HEK293T (cell line): ENCODE measurements around the gene MROH8.
"Not testable (repeated sequence)": the region's sequence is repeated elsewhere in the genome, so short reads cannot be mapped to it uniquely, and the experiment has no call there.

Experiments used
- CTCF ChIA-PET: fragments of 350-600 bp; formaldehyde crosslinking; extraction: SDS; loops from one replicate; lab custom pipeline; 2021; ENCODE audit warnings: antibody characterized with exemption, inconsistent platforms; lab: Yijun Ruan, JAX
- POLR2A ChIA-PET: fragments of 350-600 bp; formaldehyde crosslinking; extraction: SDS; loops from one replicate; lab custom pipeline; 2020; ENCODE audit warnings: antibody characterized with exemption, inconsistent platforms; lab: Yijun Ruan, JAX
- DNase-seq: peaks from one replicate; pipeline ENCODE4 v3.0.0; 2012; ENCODE audit warnings: mixed read lengths; ENCODE audit errors: extremely low spot score
- ARNT ChIP-seq: fragments of 450-650 bp; IDR thresholded peaks from 2 replicates; pipeline ENCODE4 v1.6.1; 2017; ENCODE audit warnings: mild to moderate bottlenecking
- BHLHE40 ChIP-seq: fragments of 450-650 bp; IDR thresholded peaks from 2 replicates; pipeline ENCODE4 v1.6.1; 2016; ENCODE audit warnings: mild to moderate bottlenecking, moderate library complexity, borderline replicate concordance
- CTBP1 ChIP-seq: fragments of 450-650 bp; IDR thresholded peaks from 2 replicates; pipeline ENCODE4 v1.6.1; 2016; ENCODE audit warnings: borderline replicate concordance
- ELF4 ChIP-seq: fragments of 450-650 bp; IDR thresholded peaks from 2 replicates; pipeline ENCODE4 v1.6.1; 2017; ENCODE audit warnings: antibody characterized with exemption
- FOXA1 ChIP-seq: fragments of 450-650 bp; IDR thresholded peaks from 2 replicates; pipeline ENCODE4 v1.6.1; 2016; ENCODE audit warnings: mild to moderate bottlenecking
- FOXK2 ChIP-seq: fragments of 450-650 bp; IDR thresholded peaks from 2 replicates; pipeline ENCODE4 v1.6.1; 2016; ENCODE audit warnings: mild to moderate bottlenecking
- FOXM1 ChIP-seq: fragments of 450-650 bp; IDR thresholded peaks from 2 replicates; pipeline ENCODE4 v1.6.1; 2017; ENCODE audit warnings: mild to moderate bottlenecking, borderline replicate concordance
- HDGF ChIP-seq: fragments of 450-650 bp; IDR thresholded peaks from 2 replicates; pipeline ENCODE4 v1.6.1; 2017; ENCODE audit warnings: antibody characterized with exemption, borderline replicate concordance
- L3MBTL2 ChIP-seq: fragments of 450-650 bp; conservative IDR thresholded peaks from 2 replicates; pipeline ENCODE4 v1.6.1; 2016; ENCODE audit warnings: mild to moderate bottlenecking
- LEF1 ChIP-seq: fragments of 450-650 bp; IDR thresholded peaks from 2 replicates; pipeline ENCODE4 v1.6.1; 2017; ENCODE audit warnings: mild to moderate bottlenecking, borderline replicate concordance
- NFRKB ChIP-seq: fragments of 450-650 bp; IDR thresholded peaks from 2 replicates; pipeline ENCODE4 v1.6.1; 2016; ENCODE audit warnings: mild to moderate bottlenecking, moderate library complexity
- SP1 ChIP-seq: fragments of 450-650 bp; IDR thresholded peaks from 2 replicates; pipeline ENCODE4 v1.6.1; 2017
- SUZ12 ChIP-seq: fragments of 450-650 bp; IDR thresholded peaks from 2 replicates; pipeline ENCODE4 v1.6.1; 2016; ENCODE audit warnings: mild to moderate bottlenecking
- TARDBP ChIP-seq: fragments of 450-650 bp; IDR thresholded peaks from 2 replicates; pipeline ENCODE4 v1.6.1; 2016
- ZNF384 ChIP-seq: fragments of 450-650 bp; IDR thresholded peaks from 2 replicates; pipeline ENCODE4 v1.6.1; 2016
- TF ChIP-seq, protein P1 (sequence below): fragments of 450-650 bp; IDR thresholded peaks from 2 replicates; pipeline ENCODE4 v1.6.1; 2016

MROH8 gene

DNA sequence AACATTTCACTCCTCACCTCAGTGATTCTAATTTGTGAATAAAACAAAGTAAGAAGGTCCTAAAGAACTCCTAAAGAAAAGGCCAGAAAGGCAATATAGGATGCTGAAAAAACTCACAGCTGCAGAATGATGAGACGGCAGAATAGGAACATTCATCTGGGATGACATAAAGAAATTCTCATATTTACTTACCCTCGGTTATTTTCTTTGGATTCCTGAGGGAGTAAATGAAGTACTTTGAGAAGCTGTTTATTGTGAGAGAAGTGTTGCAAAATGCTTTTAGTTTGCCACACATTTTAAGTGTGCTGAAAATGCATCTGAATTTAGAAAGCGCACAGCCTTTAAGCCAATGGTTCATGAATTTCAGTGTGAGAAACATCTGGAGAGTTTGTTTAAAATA, 47.9 kb downstream of the MROH8 start:
- no peak for DNase-seq
- CTCF ChIA-PET, result interaction anchor here (0.7 kb wide), 1 partner anchor 325 kb away, joined by 3 read pairs; no protein-coding TSS in a partner anchor
- POLR2A ChIA-PET, result interaction anchor here (1.0 kb wide), 1 partner anchor 10 kb away, joined by 3 read pairs; no protein-coding TSS in a partner anchor
- TF ChIP-seq LEF1 (no peak), FOXM1 (no peak), ELF4 (no peak), FOXK2 (no peak), NFRKB (no peak), CTBP1 (no peak)

DNA sequence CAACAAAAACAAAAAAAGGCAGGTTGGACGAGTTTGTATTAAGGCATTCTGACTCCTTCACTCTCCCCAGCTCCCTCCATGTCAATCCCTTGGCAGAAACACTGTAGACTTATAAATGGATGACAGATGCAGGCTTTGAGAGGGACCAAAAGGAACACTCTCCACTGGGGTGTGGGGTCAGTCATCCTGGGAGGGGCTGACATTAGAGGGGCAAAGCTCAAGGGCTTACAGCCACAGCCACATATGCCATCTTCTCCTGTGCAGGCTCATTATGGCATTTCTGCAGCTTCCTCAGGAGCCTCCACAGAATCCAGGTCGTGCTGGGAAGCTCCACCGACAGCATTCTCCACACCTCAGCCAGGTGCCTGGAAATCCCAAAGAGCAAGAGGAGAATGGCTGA, 50.5 kb downstream of the MROH8 start:
- no peak for TF ChIP-seq CTBP1
- TF ChIP-seq ARNT, result no peak
- no peak for DNase-seq
- ChIA-PET CTCF (interaction anchor here (0.6 kb wide), 1 partner anchor 62 kb away, joined by 3 read pairs; no protein-coding TSS in a partner anchor), POLR2A (no interaction called here)

DNA sequence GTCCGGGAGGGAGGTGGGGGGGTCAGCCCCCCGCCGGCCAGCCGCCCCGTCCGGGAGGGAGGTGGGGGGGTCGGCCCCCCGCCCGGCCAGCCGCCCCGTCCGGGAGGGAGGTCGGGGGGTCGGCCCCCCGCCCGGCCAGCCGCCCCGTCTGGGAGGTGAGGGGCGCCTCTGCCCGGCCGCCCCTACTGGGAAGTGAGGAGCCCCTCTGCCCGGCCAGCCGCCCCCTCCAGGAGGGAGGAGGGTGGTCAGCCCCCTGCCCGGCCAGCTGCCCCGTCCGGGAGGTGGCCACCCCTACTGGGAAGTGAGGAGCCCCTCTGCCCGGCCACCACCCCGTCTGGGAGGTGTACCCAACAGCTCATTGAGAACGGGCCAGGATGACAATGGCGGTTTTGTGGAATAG, 53.1 kb downstream of the MROH8 start:
- DNase-seq, CTCF ChIA-PET, POLR2A ChIA-PET: not testable (repeated sequence)

DNA sequence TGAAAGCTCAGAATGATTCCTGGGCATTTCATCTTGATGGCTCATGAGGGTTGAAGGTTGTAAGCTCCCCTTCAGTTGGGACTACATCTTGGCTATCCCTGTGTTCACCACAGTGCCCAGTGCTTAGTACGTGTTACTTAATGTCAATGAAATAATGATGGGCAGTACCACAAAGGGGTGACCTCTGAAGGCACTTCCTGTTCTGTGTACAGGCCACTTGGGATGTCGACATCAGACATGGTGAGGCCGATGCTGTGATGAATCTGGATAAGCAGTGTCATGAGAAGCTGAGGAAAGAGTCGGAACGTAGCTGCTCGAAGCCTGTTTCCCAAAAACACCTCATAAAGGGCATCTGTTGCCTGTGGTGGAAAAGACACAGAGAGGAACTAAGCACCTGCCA, 55.9 kb downstream of the MROH8 start:
- ChIA-PET POLR2A (interaction anchor here (0.9 kb wide), 1 partner anchor 28 kb away, joined by 5 read pairs; the partner anchor contains the start of gene RBL1), CTCF (no interaction called here)
- DNase-seq, result no peak
- TF ChIP-seq FOXM1 (no peak), CTBP1 (no peak), ELF4 (no peak), ZNF384 (no peak), FOXA1 (no peak), ARNT (no peak), LEF1 (no peak), SP1 (no peak), L3MBTL2 (no peak), TARDBP (no peak)
- TF ChIP-seq, protein P1, sequence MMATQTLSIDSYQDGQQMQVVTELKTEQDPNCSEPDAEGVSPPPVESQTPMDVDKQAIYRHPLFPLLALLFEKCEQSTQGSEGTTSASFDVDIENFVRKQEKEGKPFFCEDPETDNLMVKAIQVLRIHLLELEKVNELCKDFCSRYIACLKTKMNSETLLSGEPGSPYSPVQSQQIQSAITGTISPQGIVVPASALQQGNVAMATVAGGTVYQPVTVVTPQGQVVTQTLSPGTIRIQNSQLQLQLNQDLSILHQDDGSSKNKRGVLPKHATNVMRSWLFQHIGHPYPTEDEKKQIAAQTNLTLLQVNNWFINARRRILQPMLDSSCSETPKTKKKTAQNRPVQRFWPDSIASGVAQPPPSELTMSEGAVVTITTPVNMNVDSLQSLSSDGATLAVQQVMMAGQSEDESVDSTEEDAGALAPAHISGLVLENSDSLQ, result no peak

DNA sequence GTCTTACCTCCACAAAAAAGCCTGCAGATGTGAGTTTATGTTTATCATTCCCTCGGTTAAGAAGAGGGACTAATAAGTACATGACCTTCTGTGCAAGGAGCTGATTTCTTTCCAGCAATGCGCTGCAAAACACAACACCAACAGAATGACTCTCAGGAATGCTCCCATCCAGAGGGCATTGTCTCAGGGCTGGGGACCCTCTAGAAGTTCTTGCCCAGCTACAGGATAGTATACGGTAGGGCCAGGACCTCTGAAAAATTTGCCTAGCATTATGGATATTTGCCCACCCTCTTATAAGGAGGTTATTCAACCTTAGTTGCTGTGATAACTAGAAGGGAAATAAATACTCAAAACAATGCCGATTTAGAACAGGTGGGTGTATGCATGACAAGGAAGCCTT, 58.9 kb downstream of the MROH8 start:
- DNase-seq, result no peak
- POLR2A ChIA-PET, result interaction anchor here (1.2 kb wide), 1 partner anchor 25 kb away, joined by 5 read pairs; the partner anchor contains the start of gene RBL1
- no peak for TF ChIP-seq SP1
- no peak for TF ChIP-seq SUZ12
- TF ChIP-seq TARDBP, result no peak
- no peak for TF ChIP-seq ELF4
- TF ChIP-seq FOXA1, result no peak
- TF ChIP-seq FOXM1, result no peak
- CTCF ChIA-PET, result no interaction called here

DNA sequence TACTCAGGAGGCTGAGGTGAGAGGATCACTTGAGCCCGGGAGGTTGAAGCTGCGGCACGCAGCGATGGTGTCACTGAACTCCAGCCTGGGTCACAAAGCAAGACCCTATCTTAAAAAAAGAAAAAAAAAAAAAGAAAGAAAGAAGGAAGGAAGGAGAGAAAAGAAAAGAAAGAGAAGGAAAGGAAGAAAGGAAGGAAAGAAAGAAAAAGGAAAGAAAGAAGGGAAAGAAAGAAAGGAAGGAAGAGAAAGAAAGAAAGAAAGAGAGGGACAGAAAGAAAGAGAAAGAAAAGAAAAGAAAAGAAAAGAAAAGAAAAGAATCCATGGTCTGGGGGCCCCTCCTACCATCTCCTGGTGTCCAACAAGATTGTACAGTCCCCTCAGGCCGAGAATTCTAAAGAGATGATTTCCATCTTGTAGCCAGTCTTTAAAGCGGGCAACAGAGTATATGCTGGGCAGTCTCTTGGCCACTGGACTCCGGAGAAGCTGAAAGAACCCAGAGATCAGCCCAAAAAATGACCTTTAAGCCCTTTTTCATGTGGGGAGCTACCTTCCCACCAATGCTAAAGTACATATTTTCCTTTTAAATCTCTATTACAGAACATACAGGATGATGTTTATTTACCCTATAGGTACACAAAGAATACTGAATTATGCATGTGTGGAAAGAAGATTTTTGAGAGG, 59.9 kb downstream of the MROH8 start:
- TF ChIP-seq TARDBP (no peak), FOXA1 (no peak), LEF1 (no peak), SP1 (no peak), NFRKB (no peak), BHLHE40 (no peak), L3MBTL2 (no peak), ZNF384 (no peak), ARNT (no peak), CTBP1 (no peak)
- ChIA-PET POLR2A (interaction anchor here (1.2 kb wide), 1 partner anchor 24 kb away, joined by 5 read pairs; the partner anchor contains the start of gene RBL1), CTCF (no interaction called here)
- no peak for DNase-seq

DNA sequence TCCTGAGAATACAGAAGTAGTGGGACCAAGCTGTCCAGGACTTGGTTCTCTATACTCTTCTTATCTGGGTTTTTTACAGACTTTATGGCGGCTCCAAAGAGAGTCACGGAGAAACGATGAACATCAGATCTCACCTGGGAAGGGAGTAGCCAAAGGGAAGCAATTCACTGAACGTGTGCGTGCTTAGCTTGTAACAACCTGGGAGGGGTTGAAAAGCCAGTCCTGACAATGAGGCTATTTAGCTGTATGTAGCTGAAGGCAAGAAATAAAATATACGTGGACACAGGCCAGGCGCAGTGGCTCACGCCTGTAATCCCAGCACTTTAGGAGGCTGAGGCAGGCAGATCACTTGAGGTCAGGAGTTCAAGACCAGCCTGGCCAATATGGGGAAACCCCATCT, 65.3 kb downstream of the MROH8 start:
- TF ChIP-seq HDGF, result no peak
- no peak for TF ChIP-seq LEF1
- TF ChIP-seq ARNT, result no peak
- TF ChIP-seq L3MBTL2, result no peak
- no peak for TF ChIP-seq FOXM1
- TF ChIP-seq SP1, result no peak
- no peak for TF ChIP-seq BHLHE40
- TF ChIP-seq FOXK2, result no peak
- TF ChIP-seq, protein P1, result no peak
- no peak for TF ChIP-seq FOXA1
- TF ChIP-seq ZNF384, result no peak
- ChIA-PET POLR2A (no interaction called here), CTCF (no interaction called here)
- DNase-seq, result no peak

DNA sequence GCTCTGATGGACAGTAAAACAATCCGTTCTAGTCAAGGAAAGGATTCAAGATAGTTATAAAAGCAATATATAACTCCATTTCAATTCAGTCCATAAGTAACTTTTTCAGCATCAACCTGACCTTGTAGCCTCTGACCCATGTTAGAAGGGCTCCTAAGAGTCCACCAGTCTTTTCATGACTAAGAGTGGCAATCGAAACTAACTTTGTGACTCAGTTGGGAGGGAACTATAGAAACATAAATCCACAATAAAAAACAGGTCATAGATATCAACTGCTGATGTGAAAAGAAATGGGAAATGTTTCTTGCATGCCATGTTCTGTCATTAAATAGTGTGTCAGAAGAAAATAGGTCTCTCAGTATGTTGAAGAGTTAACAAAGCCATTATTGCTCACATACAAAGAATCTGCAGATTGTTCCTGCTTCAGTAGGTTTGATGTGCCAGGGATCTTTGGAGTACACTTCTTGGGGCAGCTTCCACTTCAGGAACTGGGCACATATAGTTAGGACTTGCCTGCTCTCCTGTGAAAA, 67.4 kb downstream of the MROH8 start:
- TF ChIP-seq FOXA1, result no peak
- ChIA-PET CTCF (interaction anchor here (1.1 kb wide), 1 partner anchor 11 kb away, joined by 3 read pairs; no protein-coding TSS in a partner anchor), POLR2A (no interaction called here)
- DNase-seq, result no peak
